ENCODE results near the gene H3-3A. TPM values are rescaled to one million over a fixed set of nuclear protein-coding genes. Genes with fewer than 3 reads are reported as not detected.

H3-3A gene
- total and polyA plus RNA-seq, 10 of the 15 experiments (the other 5 are each of a cell fraction or from before 2014, with no cell fraction given), result 215 to 486 (median 393) TPM

DNA sequence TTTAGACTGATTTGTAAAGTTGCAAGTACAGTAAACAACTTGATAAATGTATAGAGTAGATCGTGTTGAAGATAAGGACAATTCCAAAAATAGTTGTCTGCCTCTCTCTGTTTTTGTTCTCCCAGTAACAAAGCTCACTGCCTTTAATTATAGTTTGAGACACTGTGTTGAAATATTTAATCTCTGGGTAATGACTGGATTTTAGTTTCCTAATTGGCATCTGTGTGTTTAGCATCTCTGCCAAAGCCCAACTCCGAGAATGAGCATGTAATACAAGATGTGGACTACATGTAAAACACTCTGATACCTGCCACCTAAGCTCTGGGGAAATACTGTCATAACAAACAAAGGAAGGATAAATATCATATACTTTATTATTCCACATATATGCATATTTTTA lies 35.7 kb upstream of the H3-3A start:
- Histone ChIP-seq H3K4me1 (ENCODE audit: control insufficient read depth, insufficient read depth, low read length) (peaks cover 26% of the 10 kb centered on the region), H3K27ac (ENCODE audit: control insufficient read depth, insufficient read depth) (no peak overlapping the region), H3K27me3 (replicated peaks in 1 of 2; ENCODE audit: control insufficient read depth in 2 of 2, insufficient read depth in 2 of 2, low read length in 1 of 2) (no peaks in the 10 kb centered on the region), H3K9me3 (replicated peaks; ENCODE audit: control insufficient read depth, insufficient read depth, low read length) (no peaks in the 10 kb centered on the region), H2AFZ (ENCODE audit: control insufficient read depth, low read depth, low read length) (no peak overlapping the region), H3K36me3 (ENCODE audit: control insufficient read depth in 2 of 2, insufficient read depth in 2 of 2, low read length in 1 of 2) (no peaks in the 10 kb centered on the region), H4K20me1 (ENCODE audit: control insufficient read depth, insufficient read depth) (no peaks in the 10 kb centered on the region), H3K4me2 (ENCODE audit: control insufficient read depth, insufficient read depth) (no peak overlapping the region), H3K4me3 (no peak overlapping the region), H3K79me2 (ENCODE audit: control insufficient read depth, insufficient read depth, low read length) (no peaks in the 10 kb centered on the region), H3K9ac (ENCODE audit: control insufficient read depth, insufficient read depth, low read length) (no peak overlapping the region)
- ChIA-PET POLR2A (interaction anchor here (0.6 to 3.6 kb wide), 3 partner anchors 30 to 36 kb away, joined by 3 to 23 read pairs (median 4); partner anchors contain the start of gene H3-3A), CTCF (interaction anchor here (2.7 to 3.8 kb wide), 2 partner anchors 23 to 38 kb away, joined by 7 to 11 read pairs; no protein-coding TSS in a partner anchor), SMC1A (ENCODE audit: uncharacterized antibody, unreplicated experiment) (interaction anchor here (1.0 to 4.3 kb wide), 5 partner anchors 13 to 42 kb away, joined by 3 to 39 read pairs (median 3); no protein-coding TSS in a partner anchor), RAD21 (ENCODE audit: unreplicated experiment) (interaction anchor here (1.0 to 1.1 kb wide), 3 partner anchors 36 to 39 kb away, joined by 3 to 5 read pairs (median 3); partner anchors contain the start of gene H3-3A)
- ATAC-seq (no peak), FAIRE-seq (no peak), DNase-seq (ENCODE audit: low read depth, low spot score) (no peak)
- BruUV-seq (replicated peaks), result no TSS peak
- WGBS (ENCODE audit: insufficient coverage, insufficient replicate concordance, low lambda C conversion rate, missing lambda C conversion rate), result 97% methylated on average over 2 of the region's 2 CpGs
- intact Hi-C loops (cut with micrococcal nuclease; ENCODE audit: unreplicated experiment), result no loop called here
- in situ Hi-C loops (cut with MboI), result no loop called here
- no peak for TF ChIP-seq SPI1 (IDR thresholded peaks at IDR 0.05; ENCODE audit: borderline replicate concordance, insufficient read depth, low read depth, low read length)
- no peak for TF ChIP-seq ETV6 (conservative IDR thresholded peaks at IDR 0.05 in 1 of 2, IDR thresholded peaks at IDR 0.05 in 1 of 2; ENCODE audit: borderline replicate concordance in 1 of 2, low read depth in 1 of 2)
- no peak for TF ChIP-seq MEF2A (IDR thresholded peaks at IDR 0.05; ENCODE audit: insufficient read depth, low read depth, low read length)
- TF ChIP-seq EP300 (IDR thresholded peaks at IDR 0.05; ENCODE audit: borderline replicate concordance in 1 of 2, control insufficient read depth in 1 of 2, low read depth in 2 of 2, low read length in 2 of 2), result no peak
- no peak for TF ChIP-seq SIN3A (IDR thresholded peaks at IDR 0.05; ENCODE audit: low read depth, low read length)
- no peak for TF ChIP-seq RELA (IDR thresholded peaks at IDR 0.05; ENCODE audit: borderline replicate concordance, partially characterized antibody)
- TF ChIP-seq, protein P1, sequence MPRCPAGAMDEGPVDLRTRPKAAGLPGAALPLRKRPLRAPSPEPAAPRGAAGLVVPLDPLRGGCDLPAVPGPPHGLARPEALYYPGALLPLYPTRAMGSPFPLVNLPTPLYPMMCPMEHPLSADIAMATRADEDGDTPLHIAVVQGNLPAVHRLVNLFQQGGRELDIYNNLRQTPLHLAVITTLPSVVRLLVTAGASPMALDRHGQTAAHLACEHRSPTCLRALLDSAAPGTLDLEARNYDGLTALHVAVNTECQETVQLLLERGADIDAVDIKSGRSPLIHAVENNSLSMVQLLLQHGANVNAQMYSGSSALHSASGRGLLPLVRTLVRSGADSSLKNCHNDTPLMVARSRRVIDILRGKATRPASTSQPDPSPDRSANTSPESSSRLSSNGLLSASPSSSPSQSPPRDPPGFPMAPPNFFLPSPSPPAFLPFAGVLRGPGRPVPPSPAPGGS (IDR thresholded peaks at IDR 0.05; ENCODE audit: borderline replicate concordance, insufficient read depth, low read depth, low read length, poor library complexity, severe bottlenecking), result no peak
- no peak for TF ChIP-seq SMC3 (IDR thresholded peaks at IDR 0.05; ENCODE audit: borderline replicate concordance, low read length)
- TF ChIP-seq, protein P2, sequence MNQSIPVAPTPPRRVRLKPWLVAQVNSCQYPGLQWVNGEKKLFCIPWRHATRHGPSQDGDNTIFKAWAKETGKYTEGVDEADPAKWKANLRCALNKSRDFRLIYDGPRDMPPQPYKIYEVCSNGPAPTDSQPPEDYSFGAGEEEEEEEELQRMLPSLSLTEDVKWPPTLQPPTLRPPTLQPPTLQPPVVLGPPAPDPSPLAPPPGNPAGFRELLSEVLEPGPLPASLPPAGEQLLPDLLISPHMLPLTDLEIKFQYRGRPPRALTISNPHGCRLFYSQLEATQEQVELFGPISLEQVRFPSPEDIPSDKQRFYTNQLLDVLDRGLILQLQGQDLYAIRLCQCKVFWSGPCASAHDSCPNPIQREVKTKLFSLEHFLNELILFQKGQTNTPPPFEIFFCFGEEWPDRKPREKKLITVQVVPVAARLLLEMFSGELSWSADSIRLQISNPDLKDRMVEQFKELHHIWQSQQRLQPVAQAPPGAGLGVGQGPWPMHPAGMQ (IDR thresholded peaks at IDR 0.05; ENCODE audit: borderline replicate concordance), result no peak
- TF ChIP-seq YY1 (IDR thresholded peaks at IDR 0.05; ENCODE audit: low read depth, low read length), result no peak
- TF ChIP-seq DPF2 (IDR thresholded peaks at IDR 0.05), result no peak
- TF ChIP-seq CREB1 (IDR thresholded peaks at IDR 0.05; ENCODE audit: low read depth), result no peak
- no peak for TF ChIP-seq POLR2A (IDR thresholded peaks at IDR 0.05; ENCODE audit: low read depth, low read length)
- TF ChIP-seq, protein P3, sequence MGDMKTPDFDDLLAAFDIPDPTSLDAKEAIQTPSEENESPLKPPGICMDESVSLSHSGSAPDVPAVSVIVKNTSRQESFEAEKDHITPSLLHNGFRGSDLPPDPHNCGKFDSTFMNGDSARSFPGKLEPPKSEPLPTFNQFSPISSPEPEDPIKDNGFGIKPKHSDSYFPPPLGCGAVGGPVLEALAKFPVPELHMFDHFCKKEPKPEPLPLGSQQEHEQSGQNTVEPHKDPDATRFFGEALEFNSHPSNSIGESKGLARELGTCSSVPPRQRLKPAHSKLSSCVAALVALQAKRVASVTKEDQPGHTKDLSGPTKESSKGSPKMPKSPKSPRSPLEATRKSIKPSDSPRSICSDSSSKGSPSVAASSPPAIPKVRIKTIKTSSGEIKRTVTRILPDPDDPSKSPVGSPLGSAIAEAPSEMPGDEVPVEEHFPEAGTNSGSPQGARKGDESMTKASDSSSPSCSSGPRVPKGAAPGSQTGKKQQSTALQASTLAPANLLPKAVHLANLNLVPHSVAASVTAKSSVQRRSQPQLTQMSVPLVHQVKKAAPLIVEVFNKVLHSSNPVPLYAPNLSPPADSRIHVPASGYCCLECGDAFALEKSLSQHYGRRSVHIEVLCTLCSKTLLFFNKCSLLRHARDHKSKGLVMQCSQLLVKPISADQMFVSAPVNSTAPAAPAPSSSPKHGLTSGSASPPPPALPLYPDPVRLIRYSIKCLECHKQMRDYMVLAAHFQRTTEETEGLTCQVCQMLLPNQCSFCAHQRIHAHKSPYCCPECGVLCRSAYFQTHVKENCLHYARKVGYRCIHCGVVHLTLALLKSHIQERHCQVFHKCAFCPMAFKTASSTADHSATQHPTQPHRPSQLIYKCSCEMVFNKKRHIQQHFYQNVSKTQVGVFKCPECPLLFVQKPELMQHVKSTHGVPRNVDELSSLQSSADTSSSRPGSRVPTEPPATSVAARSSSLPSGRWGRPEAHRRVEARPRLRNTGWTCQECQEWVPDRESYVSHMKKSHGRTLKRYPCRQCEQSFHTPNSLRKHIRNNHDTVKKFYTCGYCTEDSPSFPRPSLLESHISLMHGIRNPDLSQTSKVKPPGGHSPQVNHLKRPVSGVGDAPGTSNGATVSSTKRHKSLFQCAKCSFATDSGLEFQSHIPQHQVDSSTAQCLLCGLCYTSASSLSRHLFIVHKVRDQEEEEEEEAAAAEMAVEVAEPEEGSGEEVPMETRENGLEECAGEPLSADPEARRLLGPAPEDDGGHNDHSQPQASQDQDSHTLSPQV (IDR thresholded peaks at IDR 0.05), result no peak

Data from GM12878 (cell line).